ENCODE results near the gene EYA2.

EYA2 gene

DNA sequence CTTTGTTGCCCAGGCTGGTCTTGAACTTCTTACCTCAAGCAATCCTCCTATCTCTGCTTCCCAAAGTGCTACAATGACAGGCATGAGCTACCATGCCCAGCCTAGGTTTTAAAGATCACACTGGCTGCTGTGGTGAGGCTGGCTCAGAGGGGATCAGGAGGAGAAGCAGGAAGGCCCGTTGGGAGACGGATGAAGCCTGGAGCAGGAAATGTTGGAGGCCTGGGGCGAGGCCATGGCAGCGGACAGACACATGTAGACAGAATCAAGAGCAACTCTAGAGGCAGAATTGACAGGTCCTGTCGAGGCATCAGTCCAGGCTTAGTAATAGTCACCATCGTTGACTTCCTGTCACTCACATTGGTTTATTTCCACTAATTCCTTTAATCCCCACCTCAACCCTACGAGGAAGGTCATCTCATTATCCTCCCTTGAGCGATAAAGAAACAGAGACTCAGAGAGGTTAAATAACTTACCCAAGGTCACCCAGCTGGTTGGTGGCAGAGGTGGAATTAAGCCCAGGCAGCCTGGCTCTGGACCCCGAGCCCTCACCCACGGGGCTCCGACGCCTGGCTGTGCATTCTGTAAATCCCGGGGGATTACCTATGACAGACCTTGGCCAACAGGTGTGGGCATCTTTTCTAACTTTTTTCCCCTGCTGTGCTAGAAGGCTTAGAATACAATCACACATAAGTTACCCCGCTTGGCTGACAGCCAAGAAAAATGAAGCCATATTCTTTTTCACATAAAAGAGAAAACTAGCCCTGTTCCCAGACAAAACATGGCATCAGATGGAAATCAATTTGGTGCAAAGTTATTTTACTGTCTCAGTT, 113.4 kb downstream of the EYA2 start:
- no peak for DNase-seq (ENCODE audit: low spot score)

DNA sequence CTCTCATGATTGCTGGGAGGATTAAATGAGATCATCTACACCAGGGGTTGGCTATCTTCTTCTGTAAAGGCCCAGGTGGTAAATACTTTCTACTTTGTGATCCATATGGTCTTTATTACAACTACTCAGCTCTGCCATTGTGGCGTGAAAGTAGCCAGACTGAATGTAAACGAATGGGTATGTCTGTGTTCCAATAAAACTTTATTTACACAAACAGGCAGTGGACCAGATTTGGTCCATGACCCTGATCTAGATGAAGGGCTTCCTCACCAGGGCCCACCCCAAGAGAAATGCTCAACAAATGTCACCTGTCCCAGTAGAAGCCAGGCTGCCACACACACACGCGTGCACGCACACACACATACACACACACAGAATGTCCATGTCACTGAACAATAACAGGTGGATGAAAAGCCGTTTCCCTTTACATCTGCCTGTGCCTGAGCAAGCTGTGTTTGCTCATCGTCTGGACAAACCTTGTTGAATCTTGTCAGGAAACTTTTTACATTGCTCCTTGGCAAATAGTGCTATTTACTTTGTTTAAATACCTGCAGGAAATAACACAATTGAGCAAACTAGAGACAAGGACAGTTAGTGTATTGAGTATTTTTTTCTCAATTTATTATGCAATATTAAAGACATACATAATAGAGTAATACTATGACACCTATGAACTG, 114.3 kb downstream of the EYA2 start:
- no peak for DNase-seq (ENCODE audit: low spot score)

DNA sequence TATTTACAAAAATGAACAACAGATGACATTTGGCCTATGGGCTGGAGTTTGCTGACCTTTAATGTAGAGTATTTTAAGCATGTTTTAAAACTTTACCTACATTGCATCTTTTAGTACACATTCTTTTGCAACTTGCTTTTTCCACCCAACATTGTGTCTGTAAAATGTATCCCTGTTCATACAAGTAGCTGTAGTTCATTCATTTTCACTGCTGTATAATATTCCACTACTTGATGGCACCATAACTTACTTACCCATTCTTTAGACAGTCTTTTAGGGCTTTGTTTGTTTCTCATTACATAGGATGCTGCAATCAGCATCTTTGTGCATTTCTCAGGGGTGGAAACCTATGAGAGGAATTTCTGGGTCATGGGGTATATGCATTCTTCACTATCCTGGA, 115.1 kb downstream of the EYA2 start:
- DNase-seq (ENCODE audit: low spot score) = no peak

DNA sequence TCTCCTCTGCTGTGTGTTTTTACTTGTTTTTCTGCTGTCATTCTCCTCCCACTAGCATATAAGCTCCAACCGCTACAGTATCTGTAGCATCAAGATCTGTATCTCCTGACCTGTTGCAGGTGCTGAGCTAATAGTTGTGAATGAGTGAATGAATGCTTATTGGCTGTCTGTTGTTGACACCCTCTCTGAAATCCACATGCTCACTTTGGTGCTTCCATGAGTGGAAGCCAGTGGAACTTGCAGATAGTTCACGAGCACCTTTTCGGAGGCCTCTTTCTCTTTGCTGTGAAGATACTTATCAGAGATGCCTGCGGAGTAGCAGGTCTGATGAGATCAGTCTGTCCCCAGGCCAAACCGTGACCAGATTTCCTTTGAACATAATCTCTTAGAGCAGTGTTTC, 117.3 kb downstream of the EYA2 start:
- no peak for DNase-seq (ENCODE audit: low spot score)

DNA sequence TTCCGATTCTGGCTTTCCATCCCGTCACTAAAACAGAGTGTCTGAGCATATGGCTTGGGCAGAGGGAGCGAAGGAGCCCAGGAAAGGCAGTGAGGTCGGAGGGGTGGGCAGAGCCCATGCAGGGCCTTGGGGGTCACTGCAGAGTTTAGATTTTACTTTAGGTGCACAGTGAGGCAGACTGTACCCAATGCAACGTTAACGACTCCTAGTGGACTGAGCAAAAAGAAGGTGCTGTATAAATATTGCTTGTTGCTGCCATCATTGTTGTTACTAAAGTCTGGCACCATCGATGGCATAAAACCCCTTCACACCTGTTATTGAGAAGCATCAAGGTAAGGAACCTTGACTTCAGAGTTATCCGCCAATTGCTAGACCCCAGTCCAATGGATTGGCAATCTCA, 119.0 kb downstream of the EYA2 start:
- DNase-seq (ENCODE audit: low spot score) = no peak

DNA sequence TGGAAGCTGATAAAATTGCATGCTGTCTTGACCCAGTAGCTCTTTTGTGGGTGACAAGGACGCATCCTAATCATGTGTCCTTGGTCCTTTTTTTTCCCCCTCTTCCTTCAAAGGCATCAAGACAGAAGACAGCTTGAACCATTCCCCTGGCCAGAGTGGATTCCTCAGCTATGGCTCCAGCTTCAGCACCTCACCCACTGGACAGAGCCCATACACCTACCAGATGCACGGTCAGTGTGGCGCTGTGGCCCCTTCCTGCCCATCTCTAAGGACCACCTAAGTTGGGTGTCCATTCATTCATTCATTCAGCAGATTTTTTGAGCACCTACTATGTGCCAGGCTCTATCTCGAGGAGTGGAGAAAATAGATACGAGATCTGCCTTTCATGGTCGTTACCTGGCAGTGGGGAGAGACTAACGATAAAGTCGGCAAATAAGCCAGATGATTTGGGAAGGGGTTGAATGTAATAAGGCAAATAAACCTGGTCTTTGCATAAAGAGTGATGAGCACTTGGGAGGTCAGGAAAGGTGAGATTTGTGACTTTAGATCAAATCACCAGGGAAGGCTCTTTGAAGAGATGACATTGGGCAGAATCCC, 121.5 kb downstream of the EYA2 start:
- DNase-seq (ENCODE audit: low spot score) = no peak

DNA sequence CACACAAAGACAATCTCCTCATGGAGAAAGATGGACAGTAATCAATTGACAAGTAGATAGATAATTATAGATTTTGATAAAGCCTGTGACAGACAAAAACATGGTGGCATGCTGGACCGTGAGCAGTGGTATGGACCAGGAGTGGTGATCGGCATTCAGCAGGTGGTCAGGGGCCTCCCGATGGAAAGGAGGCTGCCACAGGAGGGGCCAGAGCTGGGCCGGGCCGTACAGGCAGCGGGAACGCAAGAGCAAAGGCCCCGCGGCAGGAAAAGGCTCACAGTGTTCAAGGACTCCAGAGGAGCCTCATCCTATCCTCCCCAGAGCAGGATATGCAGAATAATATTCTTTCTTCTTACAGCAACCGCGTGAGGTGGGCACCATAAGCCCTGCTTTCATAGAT, 123.7 kb downstream of the EYA2 start:
- no peak for DNase-seq (ENCODE audit: low spot score)

DNA sequence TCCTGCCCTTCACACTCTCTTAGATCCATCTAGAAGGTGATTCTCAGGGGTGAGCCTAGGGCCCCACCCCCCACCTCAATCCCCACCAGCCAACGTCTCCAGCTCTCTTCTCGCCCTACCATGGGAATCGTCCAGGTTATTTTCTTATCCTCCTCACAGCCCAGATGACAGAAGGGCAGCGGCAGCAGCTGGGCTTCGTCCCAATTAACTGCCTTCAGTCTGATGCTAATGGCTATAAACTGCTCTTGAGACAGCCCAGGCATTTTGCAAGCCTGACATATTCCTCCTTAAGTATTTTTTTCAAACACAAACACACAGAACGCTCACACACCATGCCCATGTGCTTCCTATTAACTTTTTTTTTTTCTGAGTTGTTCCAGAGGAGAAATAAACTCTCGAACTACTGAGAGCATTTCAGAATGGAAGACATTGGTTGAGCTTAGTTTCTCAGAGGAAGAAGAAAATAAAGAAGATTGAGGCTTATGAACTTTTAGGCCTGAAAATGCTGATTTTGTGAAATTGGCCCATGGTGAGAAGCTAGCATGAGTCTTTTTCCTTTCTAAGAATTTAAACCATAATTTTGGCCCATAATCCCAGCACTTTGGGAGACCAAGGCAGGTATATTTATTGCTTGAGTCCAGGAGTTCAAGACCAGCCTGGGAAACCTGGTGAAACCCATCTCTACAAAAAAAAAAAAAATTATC, 124.6 kb downstream of the EYA2 start:
- no peak for DNase-seq (ENCODE audit: low spot score)

DNA sequence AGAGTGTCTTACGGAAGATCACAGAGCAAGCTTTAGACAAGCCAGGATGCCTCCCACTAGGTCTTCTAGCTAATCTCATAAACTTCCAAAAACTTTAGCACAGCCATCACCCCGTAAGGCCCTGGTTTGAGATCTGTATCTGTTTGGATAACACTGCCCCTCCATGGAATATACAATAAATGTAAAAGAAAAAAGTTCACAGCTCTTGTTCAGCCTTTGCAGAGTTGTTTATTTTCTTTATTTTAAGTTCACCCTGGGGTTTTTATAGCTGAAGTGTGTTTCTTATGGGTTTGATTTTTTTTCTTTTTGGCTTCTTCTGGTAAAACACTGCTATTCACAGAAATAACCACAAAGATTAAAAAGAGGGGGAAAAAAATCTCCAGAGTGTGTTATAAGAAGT, 125.6 kb downstream of the EYA2 start:
- DNase-seq (ENCODE audit: low spot score) = no peak

DNA sequence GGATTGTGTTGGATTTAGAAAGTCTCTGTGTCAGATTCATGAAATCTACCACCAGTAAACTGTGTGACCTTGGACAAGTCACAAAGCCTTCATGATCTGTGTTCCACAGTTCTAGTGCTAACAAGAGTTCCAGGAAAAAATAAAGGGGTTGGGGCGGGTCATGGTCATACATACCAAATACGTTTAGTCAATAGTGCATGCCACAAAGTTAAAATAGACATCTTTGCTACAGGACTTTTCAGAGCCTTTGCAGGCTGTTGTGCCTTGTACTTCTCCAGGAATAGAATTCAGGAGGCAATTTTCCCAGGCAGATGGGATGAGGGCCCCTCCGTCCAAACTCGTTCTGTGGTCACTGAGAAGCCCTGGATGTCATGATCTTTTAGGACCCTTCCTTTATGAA, 127.2 kb downstream of the EYA2 start:
- DNase-seq (ENCODE audit: low spot score) = no peak

DNA sequence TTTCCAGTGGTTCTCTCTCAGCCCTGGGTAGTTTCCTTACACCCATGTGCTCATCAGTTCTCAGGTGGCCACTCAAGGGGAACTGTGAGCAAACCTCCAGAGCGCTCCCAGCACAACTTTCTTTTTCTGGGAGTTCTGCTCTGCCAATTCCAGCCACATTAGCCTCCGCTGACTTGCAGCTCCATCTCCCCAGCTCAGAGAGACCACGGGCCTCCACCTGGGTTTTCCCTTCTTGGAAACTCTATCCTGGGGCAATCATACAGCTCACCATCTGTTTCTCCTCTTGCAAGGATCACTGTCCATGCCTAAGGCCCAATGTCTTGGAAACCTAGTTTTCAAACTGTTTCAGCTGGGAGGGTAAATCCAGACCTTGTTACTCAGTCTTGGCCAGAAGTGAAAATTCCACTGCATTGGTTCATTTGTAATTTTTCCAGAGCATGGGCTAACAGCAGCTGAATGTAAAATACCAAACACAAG, 129.9 kb downstream of the EYA2 start:
- no peak for DNase-seq (ENCODE audit: low spot score)

DNA sequence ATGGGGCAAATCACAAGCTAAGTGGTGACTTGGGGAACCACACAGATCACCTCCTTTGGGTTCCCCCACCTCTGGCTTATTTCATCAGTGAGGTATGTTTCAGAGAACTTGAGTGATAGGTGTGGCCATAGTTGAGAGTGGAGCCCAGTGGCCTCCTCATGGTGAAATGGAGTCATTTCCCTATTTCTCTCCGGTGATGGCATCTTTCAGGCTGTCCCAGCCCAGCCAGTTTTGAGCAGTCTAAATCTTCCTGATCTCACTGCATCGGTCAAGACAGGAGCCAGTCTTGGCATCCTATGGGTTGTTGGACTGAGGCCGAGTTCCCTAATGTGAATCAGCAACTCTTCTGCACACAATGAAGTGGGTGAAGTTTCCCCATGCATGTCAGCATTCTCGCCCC, 132.4 kb downstream of the EYA2 start:
- DNase-seq (ENCODE audit: low spot score) = no peak

DNA sequence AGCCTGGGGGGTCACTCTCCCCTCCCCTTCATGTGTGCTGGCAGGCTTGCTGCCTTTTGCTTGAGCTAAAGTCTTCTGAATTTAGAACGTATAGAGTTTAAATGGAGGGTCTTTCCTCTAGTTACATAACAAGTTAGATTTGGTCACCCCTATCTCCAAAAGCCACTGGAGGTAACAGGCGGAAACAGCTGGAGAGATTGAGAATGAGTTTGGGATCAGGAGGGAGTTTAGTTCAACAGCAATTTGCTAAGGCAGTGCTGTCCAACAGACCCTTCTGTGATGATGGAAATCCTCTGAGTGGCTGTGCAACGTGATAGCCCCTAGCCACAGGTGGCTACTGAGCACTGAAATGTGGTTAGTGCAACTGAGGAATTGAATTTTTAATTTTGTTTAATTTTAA, 132.8 kb downstream of the EYA2 start:
- no peak for DNase-seq (ENCODE audit: low spot score)

DNA sequence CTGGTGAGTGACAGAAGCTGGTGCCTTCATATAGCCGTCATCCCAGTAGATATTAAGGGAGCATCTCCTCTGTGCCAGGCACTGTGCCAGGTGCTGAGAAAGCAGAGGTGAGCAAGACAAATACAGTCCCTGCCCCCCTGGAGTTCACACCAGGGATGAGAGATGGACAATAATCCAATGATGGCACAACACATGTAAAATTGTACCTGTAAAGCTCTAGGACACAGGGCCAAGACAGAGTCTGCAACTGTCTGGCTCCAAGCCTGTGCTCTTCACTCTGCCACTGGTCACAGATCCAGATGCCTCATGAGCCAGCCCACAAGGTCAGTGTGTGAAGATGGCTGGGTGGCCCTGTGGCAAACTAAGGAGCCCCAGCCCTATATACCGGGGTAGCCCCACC, 133.8 kb downstream of the EYA2 start:
- no peak for DNase-seq (ENCODE audit: low spot score)

DNA sequence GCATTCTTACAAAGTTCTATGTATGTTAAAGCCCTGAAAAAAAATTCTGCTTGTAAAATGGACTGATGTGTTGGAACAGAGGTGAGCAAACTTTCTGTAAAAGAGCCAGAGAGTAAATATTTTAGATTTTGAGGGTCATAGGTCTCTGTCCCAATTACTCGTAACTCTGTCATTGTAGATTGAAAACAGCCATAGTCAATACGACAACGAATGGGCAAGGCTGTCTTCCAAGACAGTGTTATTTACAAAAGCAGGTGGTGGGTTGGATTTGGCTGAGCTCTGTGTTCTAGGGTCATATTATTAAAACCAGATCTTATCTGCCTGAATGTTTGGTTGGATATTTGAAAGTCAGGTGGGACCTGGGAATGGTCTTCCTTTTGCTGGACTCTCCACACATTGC, 135.2 kb downstream of the EYA2 start:
- DNase-seq (ENCODE audit: low spot score) = no peak

DNA sequence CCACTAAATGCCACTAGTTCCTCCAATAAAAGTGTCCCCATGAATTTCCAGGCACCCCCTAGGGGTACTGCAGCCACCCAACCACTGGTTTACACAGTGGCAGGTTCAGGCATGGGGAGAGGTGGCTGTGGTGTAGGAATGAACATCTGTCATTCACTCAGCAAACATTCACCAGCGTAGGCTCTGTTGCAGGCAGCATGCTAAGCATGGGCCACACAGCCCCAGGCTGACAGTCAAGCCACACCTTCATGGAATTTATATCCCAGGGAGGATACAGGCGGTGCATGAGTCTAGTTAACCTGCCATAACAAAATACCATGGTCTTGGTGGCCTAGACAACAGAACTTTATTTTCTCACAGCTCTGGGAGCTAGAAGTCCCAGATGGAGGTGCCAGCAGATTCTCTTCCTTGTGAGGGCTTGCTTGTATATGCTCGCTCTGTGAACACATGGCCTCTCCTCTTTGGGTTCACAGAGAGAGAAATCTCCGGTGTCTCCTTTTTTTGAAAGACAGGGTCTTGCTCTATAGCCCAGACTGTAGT, 135.7 kb downstream of the EYA2 start:
- no peak for DNase-seq (ENCODE audit: low spot score)

DNA sequence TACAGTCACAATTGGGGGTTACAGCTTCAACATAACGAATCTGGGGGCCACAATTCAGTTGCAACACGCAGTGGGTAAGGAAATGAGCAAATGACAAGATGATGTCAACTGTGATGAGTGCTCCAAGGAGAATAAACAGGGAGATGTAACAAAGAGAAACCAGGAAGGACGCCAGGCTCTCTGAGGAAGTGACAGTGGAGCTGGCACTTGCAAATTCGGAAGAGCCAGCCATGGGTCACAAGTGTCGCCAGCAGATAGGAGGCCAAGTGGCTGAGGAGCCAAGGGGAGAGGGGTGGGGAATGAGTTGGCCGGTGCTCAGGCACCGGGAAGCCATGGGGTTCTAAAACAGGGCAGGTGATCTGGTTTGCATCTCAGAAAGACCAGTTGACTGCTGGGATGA, 136.4 kb downstream of the EYA2 start:
- no peak for DNase-seq (ENCODE audit: low spot score)

DNA sequence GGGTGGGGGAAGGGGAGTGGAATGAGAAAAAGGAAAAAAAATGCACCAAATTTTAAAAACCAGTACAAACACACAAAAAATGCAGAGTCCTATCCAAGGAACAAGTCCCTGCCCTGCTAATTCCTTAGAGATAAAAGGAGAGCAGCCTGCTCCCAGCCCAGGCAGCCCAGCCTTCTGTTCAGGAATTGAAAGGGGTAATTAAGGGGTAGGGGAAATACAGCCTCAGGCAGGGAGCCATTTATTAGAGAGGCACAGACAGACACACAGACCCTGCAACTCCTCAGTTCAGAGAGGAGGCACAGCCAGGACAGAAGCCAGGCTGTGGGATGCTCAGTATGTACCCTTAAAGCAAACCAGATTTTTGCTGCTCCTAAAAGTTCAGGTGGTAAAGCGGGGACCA, 137.2 kb downstream of the EYA2 start:
- DNase-seq (ENCODE audit: low spot score) = no peak

DNA sequence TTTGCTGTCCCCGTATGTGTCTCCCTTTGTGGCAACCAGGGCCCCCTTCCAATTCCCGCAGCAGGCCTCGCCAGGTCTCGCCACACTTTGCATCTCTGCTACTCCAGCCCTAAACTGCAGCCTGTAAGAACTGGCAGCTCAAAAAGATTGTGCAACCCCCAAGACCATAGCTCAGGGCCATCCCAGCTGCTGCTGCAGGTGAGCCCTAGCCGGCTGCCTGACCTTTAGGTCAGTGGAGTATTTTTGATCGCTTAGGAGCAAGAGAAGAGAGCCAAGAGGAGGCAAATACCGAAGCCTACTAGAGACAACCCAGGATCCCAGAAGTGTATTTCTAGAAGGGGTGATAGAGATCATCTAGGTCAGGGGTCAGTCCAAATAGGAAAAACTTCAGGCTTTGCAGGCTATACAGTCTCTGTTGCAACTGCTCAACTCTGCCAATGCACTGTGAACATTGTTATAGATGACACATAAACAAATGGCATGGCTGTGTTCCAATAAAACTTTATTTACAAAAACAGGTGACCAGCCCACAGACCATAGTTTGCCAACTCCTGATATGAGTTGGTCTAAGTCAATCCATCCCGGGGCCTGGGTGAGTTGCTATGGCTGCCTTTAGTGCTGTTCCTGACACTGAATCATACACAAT, 138.4 kb downstream of the EYA2 start:
- no peak for DNase-seq (ENCODE audit: low spot score)

DNA sequence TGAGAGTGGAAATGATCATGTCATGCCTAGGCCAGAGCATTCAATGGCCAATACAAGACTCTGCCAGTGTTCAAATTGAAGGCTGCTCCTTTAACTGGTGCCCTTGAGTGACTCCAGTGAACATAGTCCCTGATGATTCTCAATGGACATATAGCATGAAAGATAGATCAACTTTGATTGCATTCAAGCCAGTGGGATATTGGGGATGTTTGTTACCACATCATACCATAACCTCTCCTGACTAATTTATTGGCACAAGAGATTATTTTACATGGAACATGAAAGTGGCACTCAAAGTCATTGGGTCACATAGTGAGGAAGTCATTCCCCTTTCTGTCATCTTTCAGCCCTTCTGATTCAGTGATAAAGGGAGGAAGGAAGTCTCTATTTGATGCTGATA, 139.0 kb downstream of the EYA2 start:
- no peak for DNase-seq (ENCODE audit: low spot score)

DNA sequence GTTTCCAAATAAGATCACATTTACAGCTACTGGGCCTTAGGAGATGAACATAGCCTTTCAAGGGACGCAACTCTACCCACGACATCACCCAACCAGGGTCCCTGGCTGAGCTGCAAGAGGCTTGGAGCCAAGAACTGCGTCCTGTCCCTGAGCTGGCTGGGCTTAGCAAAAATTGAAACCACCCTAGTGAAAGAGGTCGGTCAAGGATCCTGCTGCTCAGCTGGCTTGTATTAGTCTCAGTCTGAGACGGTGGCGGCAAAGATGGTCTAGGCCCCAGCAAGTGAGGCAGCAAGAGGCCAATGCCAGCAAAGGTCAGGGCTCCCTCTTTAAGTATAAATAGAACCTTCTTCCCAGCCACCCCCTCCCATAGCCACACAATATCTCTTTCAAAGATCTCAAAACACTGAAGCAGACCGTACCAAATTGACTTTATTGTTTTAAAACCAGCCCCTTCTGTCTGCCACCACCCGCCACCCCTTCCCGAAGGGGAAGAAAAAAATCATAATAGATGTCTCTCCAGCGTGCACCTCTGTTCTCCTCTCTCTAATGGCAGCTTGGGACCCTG, 140.5 kb downstream of the EYA2 start:
- DNase-seq (ENCODE audit: low spot score) = no peak
